HG02981 (cell line): Measurements from ENCODE around the gene HPD.
"Not testable (repeated sequence)": the region's sequence is repeated elsewhere in the genome, so short reads cannot be mapped to it uniquely, and the experiment has no call there.

Source experiments
- ATAC-seq: cut with Tn5 transposase; IDR thresholded peaks from one replicate; pipeline ENCODE4 v1.9.1; 2021; ENCODE audit warnings: mild to moderate bottlenecking, moderate library complexity; ENCODE audit not compliant: unreplicated experiment

HPD gene

GRCh38 chr12:121858662-121859572, at the start of gene HPD:
Gene HPD, minus strand, starts transcription at chr12:121858859. Its CDS starts 36 bp downstream, at chr12:121858823.
- ATAC-seq: no peak

- no peak for ATAC-seq
Observed at GRCh38 chr12:121905746-121906145, 47.1 kb upstream of the HPD start.

GRCh38 chr12:121903202-121903601, 44.5 kb upstream of the HPD start:
- ATAC-seq: no peak

- no peak for ATAC-seq
Observed at GRCh38 chr12:121899590-121899989, 40.9 kb upstream of the HPD start.

- ATAC-seq: no peak
Observed at GRCh38 chr12:121898287-121898686, 39.6 kb upstream of the HPD start.

GRCh38 chr12:121894633-121895032, 36.0 kb upstream of the HPD start:
- ATAC-seq: no peak

DNA sequence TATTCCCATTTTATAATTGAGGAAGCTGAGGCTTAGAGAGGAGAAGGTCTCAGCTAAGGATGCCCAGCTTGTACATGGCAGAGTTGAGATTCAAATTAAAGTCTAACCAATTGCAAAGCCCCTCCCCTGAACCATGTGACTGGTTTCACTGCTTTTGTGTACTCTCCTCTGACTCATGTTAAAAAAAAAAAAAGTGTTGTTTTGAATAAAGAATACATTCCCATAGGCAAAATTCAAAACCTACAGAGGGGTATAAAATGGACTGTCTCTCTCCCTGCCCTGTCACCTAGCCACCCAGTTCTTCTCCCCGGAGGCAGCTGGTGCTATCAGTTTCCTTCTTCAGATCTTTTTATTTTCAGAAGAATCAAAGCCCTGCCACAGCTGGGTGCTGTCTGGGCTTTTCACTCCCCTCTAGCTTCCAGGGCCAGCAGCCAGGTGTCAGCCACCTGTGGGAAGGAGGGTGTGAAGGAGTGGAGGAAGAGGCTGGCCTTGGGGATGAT, 35.4 kb upstream of the HPD start:
- no peak for ATAC-seq

- no peak for ATAC-seq
Observed at GRCh38 chr12:121892673-121893561, 34.3 kb upstream of the HPD start.

GRCh38 chr12:121889661-121890060, 31.0 kb upstream of the HPD start:
- not testable (repeated sequence) for ATAC-seq

DNA sequence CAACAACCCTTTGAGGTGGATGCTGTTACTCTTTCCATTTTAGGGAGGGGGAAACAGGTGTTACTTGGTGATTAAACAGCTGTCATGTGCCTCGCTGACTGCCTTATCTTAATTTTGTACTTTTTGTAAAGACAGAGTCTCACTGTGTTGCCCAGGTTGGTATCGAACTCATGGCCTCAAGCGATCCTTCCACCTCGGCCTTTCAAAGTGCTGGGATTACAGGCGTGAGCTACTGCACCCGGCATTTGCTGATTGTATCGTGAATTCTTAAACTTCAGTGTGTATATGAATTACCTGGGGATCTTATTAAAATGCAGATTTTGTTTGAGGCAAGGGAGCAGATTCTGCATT, 30.6 kb upstream of the HPD start:
- ATAC-seq: no peak

DNA sequence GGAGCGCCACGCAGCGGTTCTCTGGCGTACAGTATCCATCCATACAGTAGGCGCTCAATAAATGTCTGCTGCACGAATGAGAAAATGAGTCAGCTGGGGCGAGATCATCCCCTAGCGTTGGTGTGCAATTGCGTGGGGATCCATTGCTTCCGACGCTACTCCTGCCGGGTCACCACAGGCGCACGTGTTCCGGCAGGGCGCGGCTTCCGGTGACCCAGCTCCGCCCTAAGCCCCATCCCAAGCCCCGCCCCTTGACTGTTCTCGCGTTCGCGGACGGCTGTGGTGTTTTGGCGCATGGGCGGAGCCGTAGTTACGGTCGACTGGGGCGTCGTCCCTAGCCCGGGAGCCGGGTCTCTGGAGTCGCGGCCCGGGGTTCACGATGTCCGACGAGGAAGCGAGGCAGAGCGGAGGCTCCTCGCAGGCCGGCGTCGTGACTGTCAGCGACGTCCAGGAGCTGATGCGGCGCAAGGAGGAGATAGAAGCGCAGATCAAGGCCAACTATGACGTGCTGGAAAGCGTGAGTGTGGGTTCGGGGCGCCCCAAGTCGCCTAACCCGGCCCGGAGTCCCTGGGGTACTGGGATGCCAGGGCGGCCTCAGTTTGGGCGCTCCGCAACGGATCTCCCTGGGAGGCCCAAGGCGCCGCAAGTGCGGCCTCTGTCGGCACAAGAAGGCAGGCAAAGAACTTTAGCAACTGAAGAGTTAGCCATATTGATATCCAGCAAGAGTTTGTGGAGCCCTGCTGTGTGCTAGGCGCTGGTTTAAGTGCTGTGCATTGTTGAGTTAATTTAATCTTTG, 30.0 kb upstream of the HPD start, which contains the start of gene PSMD9:
Gene PSMD9, plus strand, starts transcription at position 313 of the 796 bp plus-strand sequence. Its CDS starts 67 bp downstream, at position 380.
- peak; percentile 88 for ATAC-seq

DNA sequence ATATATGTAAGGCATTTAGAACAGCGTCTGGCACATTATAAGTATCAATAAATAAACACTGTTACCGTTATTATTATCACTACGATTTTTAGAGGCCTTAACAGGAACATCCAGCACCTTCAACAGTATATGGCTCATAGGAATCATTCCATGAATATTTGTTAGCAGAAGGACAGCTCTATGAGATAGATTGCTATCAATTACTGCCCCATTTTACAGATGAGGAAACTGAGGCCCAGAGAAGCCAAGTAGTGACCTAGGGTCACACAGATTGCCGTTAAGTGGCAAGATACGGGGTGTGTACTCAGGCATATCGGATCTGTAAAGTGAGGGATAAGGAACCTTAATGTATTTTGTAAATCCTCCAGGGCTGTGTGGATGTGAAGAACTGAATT, 29.4 kb upstream of the HPD start:
- ATAC-seq: no peak

DNA sequence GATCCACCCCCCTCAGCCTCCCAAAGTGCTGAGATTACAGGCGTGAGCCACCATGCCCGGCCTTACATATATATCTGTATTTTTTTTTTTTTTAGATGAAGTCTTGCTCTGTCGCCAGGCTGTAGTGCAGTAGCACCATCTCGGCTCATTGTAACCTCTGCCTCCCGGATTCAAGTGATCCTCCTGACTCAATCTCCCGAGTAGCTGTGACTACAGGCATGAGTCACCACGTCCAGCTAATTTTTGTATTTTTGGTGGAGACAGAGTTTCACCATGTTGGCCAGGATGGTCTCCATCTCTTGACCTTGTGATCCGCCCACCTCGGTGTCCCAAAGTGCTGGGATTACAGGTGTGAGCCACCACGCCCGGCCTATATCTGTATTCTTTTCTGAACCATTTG, 26.5 kb upstream of the HPD start:
- ATAC-seq: not testable (repeated sequence)

DNA sequence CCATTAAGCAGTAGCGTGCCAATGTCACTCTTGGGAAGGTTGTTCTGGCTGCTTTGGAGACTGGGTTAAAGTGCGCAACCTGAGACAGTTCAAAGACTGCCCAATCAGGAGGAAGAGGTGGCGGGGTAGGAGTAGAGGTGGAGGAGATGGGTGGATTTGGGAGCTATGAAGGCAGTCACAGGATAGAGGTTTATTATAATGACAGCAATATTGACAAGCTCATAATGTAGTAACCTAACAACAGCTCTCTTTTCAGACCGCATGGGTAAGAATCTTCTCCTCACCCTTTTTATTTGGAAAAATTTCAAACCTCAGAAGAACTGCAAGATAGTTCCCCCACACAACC, 24.6 kb upstream of the HPD start:
- no peak for ATAC-seq

GRCh38 chr12:121876080-121876447, 17.4 kb upstream of the HPD start:
- ATAC-seq: not testable (repeated sequence)

GRCh38 chr12:121875582-121875981, 16.9 kb upstream of the HPD start:
- no peak for ATAC-seq

GRCh38 chr12:121874071-121874470, 15.4 kb upstream of the HPD start:
- no peak for ATAC-seq

DNA sequence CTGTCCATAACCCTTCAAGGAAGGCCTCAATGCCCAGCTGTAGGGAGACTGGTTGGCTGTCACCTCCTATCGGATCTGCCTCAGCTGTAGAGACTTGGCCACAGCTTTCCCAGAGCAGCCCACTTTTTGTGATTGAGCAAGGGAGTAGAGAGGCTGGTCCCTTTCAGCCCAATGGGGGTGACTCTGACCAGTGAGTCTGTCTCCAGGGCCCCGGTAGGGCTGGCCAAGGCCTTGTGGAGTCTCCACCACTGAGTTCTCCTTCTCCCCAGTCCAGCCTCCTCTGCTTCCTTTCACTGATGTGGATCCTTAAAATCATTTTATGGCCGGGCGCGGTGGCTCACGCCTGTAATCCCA, 14.5 kb upstream of the HPD start:
- no peak for ATAC-seq

DNA sequence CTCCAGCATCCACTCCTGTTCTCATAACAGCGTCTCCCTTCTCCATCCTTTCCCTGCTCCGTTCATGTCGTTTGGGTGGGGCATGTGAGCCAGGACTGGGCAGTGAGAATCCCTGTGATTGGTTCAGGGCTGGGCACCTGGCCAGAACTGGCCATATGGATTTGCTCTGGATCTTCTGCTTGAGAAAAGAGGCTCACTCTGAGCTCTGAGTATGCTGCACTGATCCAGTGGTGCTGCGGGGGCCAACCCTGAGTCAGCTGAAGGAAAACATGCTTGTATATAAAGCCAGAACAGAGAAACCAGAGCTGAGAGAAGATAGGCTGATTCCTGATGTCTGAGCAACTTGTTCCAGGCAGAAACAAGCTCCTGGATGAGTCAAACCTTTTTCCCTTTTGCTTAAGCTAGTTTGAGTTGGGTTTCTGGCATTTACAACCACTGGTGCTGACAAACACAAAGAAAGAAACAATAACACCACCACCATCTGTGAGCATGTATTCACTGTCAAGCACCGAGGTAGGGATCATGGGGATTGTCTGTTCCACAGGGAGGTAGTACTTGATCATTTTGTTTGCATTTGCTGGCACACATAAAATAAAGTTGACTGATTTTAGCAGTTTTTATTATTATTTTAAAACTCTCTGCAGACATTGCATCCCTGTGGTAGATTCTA, 14.0 kb upstream of the HPD start:
- no peak for ATAC-seq

DNA sequence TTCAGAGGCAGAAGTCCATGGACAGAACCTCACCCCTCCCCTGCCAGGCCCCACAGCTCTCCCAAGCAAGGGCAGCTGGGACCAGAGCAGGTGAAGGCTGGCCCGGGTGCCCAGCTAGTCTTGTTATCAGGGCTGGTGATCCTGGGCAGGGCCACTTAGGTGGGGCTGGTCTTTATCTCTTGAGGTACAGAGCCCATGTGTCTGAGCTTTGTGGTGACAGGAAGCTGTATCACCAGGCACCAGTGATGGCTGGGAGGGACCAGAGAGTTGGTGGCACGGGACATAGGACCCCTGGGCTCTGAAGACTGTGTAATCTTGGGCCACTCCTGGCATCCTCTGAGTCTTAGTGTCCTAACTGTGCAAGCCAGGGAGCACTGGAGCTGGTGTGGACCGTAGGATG, 12.8 kb upstream of the HPD start:
- ATAC-seq: no peak
